ENCODE measurements around the gene RNF130. TPM values are rescaled to one million over a fixed set of nuclear protein-coding genes. Genes with fewer than 3 reads are reported as not detected.
"Not testable (repeated sequence)": the region's sequence is repeated elsewhere in the genome, so short reads cannot be mapped to it uniquely, and the experiment has no call there.

RNF130 gene
- total RNA-seq, 1 donor from 2014 or later: 58.5 TPM

DNA sequence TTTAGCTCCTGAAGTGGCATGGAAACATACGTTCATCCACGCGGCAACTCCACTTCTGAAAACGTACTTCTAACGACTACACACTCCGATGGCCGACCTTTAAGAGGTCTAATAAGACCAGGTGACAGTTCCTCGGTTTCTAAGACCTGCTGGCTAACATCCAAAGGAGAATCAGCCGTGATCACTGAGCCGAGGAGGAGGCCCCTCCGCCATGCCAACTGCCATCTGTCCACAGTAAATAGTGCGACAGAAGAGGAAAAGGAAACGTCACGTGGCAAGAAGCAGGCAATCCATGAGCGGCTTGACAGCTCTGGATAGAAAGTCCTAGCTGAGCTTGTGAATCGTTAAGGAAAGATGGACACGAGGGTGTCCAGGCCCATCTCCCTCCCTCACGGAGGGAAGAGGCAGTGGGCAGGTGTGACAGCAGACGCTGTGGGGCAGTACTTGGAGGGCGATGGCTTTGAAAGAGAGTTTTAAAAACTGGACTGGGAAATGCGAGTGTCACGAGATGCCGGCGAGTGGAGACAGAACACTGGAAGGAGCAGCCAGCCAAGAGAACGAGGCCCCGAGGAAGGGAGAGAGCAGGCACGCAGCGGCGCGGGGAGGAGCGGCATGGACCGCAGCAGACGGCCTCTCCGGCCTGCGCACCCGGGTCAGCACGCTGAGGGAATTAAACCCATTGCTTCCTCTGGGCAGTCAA is 97.2 kb downstream of the RNF130 start:
- DNase-seq (ENCODE audit: low read depth): no peak

DNA sequence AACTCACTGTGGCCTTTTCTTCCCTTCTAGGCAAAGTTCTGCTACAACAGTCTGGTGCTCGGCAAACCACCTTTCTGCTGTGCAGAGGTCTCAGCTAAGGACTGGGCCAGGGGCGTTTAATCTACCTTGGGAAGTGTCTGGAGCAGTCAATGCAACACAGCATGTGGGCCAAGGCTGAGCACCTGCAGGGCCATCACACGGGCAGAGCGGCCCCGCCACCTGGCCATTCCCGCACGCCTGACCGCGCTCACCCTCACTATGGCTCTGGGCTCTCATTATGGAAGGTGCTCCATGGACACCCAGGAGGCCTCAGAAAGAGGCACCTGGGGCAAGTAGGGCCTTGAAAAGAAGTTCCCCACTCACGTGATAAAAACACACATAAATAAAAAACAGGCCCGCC is 98.2 kb downstream of the RNF130 start:
- no peak for DNase-seq (ENCODE audit: low read depth)

DNA sequence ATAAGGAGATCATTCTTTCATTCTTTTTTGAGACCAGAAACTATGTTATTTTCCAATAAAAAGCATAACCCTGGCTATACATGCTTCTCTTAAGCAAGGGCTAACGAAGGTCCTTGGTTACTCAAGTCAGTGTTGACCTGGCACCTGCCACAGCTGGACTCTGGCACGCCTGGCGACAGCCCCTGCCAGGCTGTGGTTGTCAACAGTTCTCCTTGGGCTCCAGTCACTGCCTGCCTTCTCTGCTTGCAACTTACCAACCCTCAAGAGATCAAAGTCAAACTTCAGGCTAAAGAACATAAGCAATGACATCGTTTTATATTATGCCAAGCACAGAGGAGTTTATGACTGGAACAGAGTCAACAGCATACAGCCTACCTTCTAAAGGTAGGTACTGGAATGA is 102.4 kb downstream of the RNF130 start:
- no peak for DNase-seq (ENCODE audit: low read depth)

DNA sequence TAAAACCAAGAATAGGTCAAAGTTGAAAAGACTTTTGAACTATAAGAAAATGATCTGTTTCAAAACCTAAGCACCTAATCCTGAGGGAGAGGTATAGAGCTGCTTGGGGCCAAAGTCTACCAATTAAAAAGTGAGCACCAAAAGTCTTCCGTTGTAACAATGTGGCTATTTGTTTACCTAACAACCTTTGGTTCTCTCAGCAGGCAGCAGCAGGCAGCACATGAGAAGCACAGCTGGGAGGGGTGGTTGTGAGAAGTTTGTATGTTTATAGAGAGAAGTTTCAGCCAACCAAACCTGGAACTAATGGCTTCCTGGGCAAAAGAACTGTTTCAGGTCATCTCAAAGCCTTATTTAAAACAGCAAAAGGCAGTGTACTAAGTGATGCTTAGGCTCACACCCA is 104.1 kb downstream of the RNF130 start:
- peak; percentile 9 for DNase-seq (ENCODE audit: low read depth)

DNA sequence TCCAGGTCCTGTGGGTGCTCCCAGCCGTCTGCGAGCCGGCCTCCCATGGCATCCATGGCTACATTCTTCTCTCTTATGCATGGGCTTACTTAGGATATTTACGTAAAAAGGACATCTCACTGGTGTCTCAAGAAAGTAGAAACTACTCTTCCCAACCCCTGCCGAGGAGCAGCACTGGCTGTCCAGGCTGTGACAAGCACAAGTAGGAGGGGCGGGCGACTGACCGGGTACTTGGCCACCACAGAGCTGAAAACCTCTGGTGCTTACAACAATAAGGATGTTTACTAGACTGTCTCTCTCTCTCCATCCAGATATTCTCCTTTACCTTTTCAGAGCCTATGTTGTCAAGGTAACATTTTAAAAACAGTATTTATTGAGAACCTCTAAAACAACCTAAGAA is 107.5 kb downstream of the RNF130 start:
- DNase-seq (ENCODE audit: low read depth): no peak

DNA sequence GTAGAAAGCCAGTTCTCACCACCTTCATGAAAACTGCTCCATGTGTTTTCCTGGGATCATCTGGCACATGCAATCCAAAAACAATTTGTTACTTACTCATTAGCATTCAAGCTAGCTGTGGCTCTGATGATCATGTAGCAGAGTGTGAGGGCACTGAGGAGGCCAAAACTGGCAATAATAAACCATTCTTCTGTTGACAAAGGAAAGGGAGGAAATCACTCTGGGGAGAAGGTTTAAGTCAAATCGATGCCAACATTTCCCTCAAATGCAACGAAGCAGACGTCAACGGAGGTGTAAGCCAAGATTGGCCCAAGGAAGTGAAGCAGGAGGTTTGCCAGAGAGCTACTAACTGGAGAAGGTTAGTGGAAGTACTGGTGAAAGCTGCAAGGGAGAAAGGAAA is 108.2 kb downstream of the RNF130 start:
- DNase-seq (ENCODE audit: low read depth): no peak

DNA sequence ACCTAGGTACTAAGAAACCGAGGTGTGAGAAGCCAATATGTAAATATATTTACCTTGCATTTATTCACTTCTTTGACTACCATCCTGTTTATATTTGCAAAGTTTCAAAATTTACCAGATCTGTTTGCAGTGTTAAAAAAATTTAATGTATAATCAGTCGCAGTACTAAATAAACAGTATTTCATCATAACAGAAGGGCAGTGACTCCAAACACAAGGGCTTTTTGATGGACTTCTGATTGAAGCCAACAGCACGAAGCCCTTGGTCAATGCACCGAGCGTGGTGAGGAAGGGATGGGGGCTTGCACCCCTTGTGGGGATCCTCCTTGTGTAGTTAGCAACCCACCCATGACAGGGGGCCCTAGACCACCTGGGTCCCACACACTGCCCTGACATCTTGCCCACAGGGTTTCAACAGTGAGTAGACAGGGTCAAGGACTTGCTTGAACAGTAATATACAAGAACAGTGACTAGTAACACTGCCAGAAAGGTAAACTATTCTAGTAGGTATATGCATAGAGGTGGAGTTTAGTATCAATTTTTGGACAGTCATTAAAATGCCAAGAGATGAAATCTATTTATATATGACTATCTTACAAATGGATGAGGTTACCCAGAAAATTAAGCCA is 111.2 kb downstream of the RNF130 start:
- DNase-seq (ENCODE audit: low read depth): no peak

DNA sequence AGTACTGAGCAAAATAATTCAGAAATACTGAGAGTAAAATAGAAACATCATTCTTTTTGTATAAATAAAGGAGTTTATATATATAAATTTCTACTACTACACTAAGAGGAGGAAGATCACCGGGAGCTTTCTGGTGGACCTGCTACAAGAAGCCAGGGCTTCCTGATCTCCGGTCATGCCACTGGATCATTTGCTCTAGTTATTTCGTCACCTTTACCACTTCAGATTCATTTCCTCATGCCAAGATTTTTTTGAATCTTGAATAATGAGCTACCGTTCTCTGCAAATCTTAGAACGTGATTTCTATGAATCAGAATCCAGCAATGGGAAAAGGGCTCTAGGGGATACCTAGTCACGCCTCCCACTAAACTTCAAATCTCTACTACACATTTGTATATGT is 111.9 kb downstream of the RNF130 start:
- DNase-seq (ENCODE audit: low read depth): no peak

DNA sequence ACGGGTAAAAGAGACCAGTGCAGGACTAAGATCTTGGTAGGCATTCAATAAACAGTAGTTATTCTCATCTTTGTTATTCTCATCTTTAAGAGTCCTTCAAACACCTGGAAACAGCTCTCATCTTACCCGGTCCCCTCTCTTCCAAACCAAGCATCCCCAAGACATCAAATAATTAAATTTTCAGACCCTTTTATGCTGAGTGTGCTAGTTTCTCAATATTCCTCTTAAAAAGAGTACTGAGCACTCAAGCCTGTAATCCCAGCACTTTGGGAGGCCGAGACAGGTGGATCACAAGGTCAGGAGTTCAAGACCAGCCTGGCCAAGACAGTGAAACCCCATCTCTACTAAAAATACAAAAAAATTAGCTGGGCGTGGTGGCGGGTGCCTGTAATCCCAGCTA is 112.4 kb downstream of the RNF130 start:
- not testable (repeated sequence) for DNase-seq (ENCODE audit: low read depth)

DNA sequence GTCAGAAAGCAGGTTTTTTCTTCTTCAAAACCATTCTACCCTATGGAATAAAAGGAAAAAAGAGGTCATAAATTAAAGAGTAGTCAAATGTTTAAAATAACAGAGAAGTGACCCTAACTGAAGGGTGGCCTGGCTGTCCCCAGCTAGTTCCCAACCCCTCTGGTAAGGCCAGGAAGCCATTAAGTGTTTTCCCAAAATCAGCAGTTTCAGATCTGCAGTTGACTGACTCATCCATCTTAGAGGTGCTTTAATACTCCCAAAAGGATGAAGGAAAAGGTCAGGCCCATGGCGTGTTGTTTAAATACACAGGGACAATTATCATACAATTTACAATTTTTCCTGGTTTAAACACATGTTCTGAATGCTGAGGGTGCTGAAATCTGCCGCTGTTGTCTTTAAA is 115.9 kb downstream of the RNF130 start:
- DNase-seq (ENCODE audit: low read depth): no peak

DNA sequence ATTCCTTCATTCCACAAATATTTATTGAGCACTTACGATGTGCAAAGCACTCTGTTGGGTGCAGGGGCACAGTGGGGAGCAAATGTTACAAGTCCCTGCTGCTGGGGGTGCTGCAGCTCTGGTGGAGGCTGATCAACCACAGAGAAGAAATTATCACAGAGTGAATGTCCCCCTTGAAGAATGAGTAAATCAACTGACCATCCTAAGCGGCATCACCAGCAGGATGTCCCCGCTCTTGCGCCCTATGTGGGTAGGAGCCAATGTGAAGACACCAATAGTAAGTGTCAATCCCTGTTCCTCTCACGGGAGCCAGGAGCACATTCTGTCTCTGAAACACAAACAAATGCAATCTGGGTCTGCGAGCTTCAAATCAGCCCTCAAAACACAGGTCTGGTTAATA is 116.5 kb downstream of the RNF130 start:
- no peak for DNase-seq (ENCODE audit: low read depth)

DNA sequence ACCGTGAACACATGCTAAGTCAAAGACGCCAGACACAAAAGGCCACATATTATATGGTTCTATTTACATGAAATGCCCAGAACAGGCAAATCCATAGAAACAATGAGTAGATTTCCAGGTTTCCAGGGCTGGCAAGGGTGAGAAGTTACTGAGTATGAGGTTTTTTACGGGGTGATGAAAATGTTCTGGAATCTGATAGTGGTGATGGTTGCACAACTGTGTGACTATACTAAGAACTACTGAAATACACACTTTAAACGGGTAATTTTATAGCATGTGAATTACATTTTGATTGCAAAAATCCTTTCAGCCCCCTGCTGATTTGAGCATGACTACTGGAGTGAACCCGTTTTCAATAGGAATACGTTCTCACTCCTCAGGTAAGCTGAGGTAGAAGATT is 117.1 kb downstream of the RNF130 start:
- no peak for DNase-seq (ENCODE audit: low read depth)

DNA sequence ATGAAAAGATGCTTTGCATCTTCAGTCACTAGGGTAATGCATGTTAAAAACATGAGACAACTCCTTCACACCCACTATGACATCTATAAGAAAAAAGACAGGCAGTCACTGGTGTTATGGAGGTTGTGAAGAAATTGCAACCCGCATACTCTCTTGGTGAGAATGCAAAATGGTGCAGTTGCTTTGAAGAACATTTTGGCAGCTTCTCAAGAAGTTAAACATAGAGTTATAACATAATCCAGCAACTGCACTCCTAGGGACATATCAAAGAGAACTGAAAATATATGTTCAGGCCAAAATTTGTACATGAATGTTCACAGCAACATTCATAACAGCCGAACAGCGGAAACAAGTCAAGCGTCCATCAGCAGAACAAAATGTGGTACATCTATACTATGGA is 117.6 kb downstream of the RNF130 start:
- DNase-seq (ENCODE audit: low read depth): no peak

DNA sequence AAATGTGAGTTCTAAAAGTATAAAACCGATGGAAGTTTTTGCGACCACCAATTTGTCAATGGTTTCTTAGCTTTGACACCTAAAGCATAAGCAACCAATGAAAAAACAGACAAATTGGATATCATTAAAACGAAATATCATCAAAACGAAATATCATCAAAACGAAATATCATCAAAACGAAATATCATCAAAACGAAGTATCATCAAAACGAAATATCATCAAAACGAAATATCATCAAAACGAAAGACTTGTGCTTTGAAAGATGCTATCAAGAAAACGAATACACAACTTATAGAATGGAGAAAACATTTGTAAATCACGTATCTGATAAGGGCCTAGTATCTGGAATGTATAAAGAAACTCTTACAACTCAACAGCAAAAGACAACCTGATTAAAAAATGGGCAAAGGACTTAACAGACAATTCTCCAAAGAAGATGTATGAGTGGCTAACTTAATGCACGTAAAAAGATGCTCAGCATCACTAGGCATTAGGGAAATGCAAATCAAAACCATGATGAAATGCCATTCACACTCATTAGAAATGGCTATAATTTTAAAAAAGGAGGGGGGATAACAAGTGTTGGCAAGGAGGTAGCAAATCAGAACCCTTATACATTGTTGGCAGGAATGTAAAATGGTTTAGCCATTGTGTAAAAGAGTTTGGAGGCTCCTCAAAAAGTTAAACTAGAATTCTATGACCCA is 134.4 kb downstream of the RNF130 start:
- no peak for DNase-seq (ENCODE audit: low read depth)

DNA sequence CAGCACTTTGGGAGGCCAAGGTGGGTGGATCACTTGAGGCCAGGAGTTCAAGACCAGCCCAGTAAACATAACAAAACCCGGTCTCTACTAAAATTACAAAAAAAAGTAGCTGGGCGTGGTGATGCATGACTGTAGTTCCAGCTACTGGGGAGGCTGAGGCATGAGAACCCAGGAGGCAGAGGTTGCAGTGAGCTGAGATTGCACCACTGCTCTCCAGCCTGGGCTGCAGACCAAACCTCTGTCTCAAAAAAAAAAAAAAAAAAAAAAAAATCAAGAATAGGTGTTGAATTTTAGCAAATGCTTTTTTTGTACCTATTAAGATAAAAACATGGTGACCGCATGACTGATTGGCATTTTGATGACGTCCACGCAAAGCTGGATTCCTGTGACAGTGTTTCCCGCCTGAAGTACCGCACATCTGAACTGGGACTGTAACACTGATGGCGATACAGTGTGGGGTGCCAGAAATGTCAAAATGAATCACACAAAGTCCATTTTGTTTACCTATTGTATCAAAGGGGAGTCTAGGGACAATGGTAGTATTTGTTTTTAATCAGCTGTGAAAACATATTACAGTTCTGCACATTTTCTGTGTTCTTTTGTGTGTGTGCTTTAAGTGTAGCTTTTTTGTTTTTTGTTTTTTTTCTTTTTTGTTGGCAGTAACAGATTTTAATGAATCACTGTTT is 140.6 kb downstream of the RNF130 start:
- no peak for DNase-seq (ENCODE audit: low read depth)

DNA sequence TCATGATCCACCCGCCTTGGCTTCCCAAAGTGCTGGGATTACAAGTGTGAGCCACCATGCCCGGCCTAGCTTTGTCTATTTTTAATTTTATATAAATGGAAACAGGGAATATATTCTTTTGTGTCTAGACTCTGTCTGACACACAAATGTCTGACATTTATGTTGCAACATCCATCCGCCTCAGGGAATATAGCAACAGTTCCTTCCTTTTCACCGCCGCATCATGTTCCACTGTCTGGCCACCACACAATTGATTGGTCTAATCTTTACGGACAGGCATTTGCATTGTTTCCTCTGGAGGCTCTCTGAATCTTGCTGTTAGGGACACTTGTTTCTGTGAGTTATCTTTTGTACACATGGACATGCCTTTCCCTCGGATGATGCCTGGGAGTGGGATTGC is 143.7 kb downstream of the RNF130 start:
- no peak for DNase-seq (ENCODE audit: low read depth)

DNA sequence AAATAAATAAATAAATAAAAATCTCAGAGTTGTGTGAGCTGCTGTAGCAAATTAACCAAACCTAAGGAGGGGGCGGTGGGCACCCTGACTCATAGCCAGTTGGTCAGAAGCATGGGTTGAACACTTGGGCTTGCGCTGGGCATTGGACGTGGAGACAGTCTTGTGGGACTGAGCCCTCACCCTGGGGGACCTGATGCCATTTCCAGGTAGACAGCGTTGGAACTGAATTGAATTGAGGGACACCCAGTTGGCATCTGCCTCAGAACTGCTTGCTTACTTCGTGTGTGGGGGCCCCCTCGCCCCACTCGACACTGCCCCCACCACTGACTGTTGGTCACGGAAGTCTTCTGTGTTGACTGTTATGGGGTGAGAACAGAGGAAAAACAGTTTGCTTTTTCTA is 144.9 kb downstream of the RNF130 start:
- DNase-seq (ENCODE audit: low read depth): no peak

DNA sequence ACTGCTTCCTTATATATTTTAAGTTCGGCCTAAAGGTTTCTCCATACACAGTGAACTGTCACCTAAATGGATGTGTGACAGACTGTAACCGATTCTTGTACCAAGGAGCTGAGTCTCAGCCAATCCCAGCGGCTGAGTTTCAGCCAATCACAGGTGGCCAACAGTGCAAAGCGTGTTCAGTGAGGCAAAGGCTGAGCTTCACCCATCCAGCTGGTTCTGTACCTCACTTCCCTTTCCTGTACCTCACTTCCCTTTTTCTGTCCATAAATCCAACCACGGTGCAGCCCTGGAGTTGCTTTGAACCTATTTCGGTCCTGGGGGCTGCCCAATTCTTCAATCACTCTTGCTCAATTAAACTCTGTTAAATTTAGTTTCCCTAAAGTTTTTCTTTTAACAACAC is 148.1 kb downstream of the RNF130 start:
- DNase-seq (ENCODE audit: low read depth): no peak

DNA sequence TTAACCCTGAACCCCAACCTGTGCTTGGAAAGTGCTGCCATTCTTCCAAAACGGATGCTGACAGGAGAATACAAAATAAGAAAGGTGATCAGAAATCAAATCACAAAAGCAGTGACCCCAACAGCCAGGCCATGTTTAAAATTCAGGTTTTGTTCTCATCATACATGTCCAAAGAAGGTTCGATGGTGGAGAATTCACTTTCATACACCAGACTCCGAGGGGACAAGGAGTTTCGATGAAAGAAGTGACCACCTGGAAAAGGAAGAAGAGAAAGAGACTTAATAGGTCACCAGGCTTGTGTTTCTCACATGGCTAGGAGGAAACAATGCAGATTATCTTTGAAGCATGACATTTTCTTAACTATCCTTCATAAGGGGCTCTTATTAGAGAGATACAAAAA is 151.4 kb downstream of the RNF130 start:
- DNase-seq (ENCODE audit: low read depth): no peak

DNA sequence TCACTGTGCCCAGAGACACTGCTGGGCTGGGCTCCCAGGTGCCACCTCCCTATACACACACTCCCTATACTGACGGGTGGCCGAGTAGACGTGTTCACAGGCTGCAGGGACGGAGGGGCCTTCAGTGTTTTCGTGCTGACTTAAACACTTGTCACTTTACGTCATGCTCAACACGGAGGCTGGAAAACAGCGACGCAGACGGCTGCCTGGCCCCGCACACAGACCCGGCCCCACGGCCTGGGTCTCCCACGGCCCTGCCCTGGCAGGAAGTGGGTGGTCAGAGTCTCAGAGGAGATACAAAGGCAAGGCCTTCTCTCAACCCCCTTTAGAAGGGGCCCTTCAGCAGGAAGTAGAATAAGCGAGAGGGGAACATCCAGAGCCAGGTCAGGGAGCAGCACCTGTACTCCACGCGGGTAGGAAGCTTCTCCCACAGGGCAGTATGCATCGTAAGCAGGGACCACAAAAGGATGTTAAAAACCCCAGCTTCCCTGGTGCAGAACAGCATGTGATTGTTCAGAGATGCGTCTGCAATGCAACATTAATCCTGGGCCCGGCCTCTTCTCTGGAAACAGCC is 152.0 kb downstream of the RNF130 start:
- no peak for DNase-seq (ENCODE audit: low read depth)

DNA sequence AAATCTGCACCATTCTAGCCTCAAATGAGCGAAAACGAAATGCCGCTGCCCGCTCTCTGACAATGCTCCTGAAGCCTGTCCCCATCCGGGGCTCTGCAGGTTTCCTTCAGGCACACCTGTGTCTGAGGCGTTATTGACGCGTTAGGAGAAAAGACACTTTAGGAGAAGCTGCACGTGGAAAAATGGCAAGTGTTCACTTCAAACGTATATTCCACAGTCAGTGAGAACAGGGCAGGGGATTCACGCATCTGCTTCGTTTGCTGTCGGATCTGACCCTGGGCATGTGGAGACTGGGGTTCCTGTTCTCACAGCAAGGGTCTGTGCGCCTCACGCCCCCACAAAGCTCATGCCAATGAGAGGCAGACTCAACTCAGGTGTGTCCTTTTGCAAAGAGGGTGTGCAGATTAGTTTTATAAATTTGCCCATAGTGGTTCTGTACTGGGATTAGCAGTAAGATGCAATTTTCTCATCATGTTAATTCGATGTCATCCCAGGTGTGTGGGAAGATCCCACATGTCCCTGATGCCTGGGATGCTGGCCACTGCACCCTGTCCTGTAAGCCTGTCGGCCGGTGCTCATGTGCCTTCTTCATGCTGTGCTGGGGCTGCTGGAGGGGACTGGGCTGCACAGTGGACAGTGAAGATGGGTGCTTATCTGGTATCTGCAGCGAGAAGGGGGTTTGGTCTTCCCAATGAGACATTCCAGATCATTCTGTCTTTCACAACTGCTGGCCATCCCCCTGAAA is 152.6 kb downstream of the RNF130 start:
- DNase-seq (ENCODE audit: low read depth): no peak

DNA sequence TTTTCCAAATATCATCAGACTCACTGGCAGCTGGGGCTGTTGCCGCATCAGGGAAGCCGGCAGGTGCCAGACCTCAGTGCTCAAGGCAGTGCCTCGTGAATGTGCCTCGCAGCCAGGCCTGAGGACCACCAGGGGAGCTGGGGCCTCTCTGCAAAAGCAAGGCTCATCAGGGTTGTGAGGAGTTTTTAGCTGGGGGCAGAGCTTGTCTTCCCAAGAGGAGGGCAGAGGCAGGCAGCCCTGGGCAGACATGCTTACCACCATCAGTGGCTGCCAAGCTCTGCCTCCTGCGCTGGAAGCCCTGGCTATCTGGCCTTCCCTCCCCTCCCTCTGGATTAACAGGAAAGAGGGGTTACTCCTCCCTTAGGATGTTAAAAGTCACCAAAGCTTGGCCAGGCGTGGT is 155.0 kb downstream of the RNF130 start:
- DNase-seq (ENCODE audit: low read depth): no peak

All from renal cortical epithelial cell (primary cell).